Prostate gland (tissue), 2 donors: ENCODE measurements around the gene NR2C2AP.

Source experiments
- CTCF ChIP-seq, 4 experiments: fragments of 200-600 bp in 2 of 4; fragments of 450-650 bp in 2 of 4; sonication (generic) in 2 of 4; IDR thresholded peaks; 1 replicate in 3 of 4; 2 replicates in 1 of 4; pipeline ENCODE4 v1.5.1; 2016 to 2019; ENCODE audit warnings: antibody characterized with exemption in 4 of 4, mild to moderate bottlenecking in 2 of 4, moderate library complexity in 2 of 4
- POLR2A ChIP-seq: fragments of 450-650 bp; IDR thresholded peaks from one replicate; pipeline ENCODE4 v1.6.1; 2016; ENCODE audit warnings: antibody characterized with exemption, mild to moderate bottlenecking

- TF ChIP-seq CTCF (IDR thresholded peaks at IDR 0.05): no peak
- TF ChIP-seq POLR2A: no peak
Measured at GRCh38 chr19:19250196-19250801, 47.1 kb upstream of the NR2C2AP start.
